Measurements from ENCODE around the gene KITLG.
"Not testable (repeated sequence)": the region's sequence is repeated elsewhere in the genome, so short reads cannot be mapped to it uniquely, and the experiment has no call there.

KITLG gene

DNA sequence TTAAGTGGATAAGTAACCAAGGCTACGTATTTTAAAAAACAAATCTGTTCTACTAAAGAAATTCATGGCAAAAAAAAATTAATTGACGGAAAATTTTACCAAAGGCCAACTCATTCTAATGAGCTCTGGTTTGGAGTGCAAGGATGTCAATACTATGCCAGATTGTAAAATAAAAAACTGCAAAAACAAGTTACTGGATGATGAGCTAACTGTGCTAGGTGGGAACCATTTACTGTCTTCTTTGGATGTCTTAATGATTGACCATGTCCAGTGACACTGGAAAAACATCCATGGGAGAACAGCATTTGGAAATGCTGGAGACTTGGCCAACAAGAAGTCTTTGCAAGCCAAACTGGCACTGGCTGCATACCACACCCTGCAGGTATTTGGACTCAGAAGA is 41.6 kb downstream of the KITLG start:
- no peak for DNase-seq

DNA sequence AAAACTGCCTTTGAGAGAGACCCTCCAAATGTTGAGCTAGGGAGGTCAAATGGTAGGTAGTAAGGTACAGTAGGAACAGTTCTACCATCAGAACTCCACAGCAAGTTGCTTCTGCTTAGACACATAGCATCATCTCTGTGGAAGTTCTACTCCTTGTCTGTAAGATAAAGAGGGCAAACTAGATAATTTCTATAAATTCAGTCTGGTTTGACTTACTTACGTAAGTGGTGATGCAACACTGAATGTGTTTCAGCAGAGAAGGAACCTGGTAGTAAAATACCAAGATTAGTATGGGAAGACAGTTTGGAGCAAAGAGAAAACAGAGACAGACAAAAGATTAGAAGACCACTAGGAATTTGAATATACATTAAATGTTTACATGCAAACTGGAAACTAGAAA is 42.0 kb downstream of the KITLG start:
- DNase-seq = no peak

DNA sequence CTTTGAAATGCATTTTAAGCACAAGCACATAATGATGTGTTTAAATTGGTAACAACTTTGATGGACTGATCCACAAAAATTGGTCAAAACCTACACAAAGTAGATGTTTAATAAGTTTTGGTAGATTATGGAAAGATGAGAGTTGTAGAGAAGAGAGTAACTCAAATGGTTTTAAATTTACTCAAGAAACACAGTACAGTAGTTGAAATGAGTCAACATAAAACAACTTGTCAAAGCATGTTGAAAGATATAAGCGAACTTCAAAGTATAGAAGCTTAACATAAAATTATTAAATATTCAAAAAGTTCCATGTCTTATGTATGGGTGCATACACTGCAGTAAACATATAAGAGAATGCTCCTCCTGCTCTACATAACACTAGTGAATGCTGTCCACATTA is 49.4 kb downstream of the KITLG start:
- DNase-seq = no peak

DNA sequence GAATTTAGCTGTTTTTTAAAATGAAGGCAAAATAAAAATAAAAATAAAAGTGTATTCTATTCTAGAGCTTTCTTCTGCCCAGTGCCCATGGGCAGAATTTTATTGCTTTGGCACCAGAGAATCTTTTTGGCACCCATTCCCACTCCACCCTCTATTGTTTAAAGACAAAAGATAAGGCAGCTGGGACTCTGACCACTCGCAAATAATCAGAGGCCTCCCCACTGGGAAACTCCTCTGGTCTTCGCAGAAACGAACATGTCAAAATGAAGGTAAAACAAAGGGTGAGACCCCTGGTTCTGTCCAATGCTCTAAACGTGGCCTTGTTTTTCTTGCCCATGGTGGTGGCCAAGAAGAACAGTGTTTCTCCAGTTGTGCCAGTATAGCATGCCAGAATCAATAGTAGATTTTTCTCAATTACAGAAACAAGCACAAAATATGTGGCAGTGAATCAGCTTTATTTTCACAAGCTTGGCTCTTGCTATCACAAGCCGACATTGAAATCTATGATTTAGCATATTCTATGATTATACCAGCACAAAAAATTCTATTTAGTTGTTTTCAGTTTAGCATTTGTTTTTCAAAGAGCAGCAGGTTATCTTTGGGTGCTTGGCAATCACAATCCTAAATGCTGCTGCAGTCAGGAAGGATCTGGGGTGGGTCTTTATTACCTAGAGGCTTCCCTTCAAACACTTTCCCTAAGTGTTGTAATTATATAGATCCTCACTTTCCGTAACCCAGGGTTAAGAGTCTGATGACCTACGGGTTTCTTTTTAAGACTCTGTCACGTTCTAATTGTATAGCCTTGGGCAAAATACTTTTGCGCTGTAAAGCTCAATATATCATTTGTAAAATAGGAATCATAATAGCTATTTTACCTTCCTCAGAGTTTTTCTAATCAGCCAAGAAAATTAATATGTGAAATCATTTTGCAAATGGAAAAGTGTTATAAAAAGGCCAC is 50.5 kb downstream of the KITLG start:
- no peak for DNase-seq

DNA sequence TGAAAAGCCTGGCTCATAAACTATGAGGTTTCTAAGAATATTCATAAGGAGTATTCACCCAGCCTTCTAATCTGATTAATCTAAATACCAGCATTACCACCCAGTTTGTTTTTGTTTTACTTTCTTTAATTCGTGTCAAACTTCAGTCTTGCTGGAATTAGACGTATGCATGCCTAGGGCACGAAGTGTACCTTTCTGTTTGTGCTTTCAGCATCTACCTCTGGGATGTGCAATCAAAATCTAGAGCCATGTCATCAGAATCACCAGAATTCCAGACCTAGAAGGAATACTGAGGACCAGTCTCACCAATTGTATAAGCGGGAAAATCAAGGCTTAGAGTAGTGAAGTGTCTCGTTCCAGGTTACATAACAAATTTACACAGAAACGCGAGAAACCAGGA is 57.3 kb downstream of the KITLG start:
- no peak for DNase-seq

DNA sequence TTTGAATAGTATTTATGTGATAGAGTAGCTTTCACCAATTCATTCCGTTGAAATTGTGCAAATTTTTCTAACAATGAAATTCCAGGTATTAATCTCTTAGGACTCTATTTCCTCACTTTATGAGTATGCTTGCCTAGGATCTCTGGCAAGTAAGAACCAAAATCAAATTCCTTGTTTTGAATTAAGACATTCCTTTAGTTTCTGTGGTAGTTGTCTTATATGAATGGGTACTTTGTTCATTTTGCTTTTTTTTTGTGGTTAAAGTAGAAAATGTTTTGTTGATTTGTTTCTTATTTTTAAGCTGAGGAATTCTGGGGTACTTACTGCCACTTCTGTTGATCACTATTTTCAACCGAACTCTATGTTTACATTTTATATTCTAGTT is 59.8 kb downstream of the KITLG start:
- DNase-seq = no peak

DNA sequence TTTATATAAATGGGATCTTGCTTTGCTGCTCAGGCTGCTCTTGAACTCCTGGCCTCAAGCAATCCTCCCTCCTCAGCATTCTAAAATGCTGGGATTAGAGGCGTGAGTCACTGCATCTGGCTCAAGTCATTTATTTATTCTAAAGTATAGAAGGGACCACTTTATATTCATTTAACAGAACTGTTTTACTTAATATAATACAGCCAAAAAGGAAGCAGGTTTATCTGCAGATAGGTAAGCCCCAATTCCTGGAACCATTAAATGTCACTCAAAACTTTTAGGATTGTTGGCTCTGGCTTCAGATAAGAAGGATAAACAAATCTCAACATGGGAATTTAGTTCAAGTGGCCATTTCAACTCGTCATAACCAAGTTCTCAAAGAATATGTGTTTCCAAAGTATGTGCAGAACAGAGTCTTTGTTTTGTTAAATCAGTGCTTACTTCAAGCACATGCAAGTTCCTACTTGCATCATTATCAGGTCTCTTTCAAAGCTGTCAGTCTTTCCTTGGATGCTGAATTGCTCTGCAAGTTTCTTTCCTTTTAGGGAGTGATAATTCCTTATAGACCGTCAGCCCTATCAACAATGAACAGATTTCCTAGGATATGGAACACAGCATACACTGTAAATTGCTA is 60.4 kb downstream of the KITLG start:
- no peak for DNase-seq

DNA sequence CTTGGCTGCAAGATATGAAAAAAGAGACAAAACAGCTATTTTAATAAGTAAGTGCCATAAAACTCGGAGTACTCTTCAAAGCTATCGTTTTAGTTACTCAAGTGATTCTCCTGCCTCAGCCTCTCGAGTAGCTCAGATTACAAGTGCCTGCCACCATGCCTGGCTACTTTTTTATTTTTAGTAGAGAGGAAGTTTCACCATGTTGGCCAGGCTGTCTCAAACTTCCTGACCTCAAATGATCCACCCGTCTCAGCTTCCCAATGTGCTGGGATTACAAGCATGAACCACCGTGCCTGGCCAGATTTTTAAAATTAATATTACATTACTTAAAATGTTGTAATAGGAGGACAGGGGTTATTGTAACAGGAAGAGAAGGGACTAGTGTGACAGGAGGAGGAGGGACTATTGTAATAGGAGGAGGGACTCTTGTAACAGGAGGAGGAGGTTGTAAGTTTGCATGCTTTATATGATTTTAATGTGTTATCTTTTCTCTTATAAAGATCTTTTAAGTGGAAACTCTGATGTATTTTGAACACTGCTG is 61.3 kb downstream of the KITLG start:
- DNase-seq = no peak

DNA sequence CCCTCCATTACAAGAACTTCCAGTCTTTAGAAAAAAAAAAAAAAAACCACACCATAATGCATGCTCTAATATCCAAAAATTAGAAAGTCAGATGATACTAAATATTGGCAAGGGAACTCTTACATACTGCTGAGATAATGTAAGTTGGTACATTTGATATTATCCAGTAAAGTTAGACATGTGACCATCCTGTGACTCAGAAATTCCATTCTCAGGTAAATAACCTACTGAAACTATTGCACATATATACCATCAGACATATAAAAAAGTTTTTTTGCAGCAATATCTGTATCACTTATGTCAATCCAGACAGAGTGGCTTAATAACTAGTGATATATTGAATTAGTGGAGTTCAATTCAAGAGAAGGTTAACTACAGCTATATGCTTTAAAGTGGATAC is 63.5 kb downstream of the KITLG start:
- DNase-seq = no peak

DNA sequence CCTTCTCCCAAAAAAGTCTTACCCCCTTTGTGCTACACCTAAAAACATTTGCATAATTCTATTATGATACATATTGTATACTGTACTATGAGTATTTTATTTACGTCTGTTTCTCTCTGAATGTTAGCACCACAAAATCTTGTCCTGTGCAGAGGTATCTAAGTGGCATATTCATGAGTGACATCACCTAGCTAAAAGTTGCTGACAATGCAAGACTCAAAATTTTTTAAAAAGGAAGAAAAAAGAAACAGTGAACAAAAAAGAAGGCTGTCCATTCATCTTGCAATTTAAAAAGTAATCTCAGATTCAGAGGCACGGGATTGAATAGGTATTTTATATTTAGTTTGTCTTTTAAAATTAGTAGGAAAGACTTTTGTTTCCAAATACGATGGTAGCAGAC is 69.4 kb downstream of the KITLG start:
- no peak for DNase-seq

DNA sequence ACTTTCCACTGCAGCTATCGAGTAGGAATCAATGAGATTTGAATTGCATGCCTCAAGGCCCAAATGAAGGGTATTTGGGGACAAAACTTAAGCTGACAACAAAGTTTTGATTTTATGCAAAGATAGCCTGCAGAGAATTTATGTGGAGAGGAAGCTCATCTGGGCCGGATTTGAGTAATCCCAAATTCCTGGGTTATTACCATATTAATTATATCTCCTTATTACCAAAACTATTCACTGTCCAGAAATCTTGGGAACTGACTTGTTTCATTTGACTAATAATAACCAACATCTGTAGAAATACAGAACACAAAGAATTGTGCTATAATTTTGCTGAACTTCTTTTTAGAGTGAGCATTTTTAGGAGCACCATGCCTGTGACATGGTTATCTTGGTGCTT is 70.4 kb downstream of the KITLG start:
- no peak for DNase-seq

DNA sequence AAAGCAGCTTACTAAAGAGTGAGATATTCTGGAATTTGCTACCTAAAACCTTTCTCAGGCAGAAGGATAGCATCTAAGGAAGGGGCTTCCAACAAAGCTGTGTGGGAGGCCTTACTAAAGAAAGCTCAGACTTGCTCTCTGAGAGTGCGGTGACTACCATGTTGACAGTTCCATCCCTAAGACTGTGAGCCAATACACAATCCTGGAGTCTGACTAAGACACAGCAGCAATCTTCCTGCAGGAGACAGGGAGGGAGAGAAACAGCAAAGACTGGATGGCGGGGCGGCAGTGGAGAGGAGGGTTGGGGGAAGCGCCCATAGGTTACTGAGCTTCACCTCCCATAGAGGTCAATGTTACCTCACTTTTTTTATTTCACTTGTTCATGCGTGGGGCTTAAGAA is 70.9 kb downstream of the KITLG start:
- no peak for DNase-seq

DNA sequence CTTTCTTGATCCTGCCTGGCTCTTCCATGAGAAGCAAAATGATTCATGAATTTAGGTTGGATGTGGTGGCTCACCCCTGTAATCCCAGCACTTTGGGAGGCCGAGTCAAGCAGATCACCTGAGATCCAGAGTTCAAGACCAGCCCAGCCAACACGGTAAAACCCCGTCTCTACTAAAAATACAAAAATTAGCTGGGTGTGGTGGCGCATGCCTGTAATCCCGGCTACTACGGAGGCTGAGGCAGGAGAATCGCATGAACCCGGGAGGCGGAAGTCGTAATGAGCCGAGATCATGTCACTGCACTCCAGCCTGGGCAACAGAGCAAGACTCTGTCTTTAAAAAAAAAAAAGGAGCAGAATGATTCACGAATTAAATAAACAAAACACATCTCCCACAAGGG is 72.4 kb downstream of the KITLG start:
- DNase-seq = not testable (repeated sequence)

DNA sequence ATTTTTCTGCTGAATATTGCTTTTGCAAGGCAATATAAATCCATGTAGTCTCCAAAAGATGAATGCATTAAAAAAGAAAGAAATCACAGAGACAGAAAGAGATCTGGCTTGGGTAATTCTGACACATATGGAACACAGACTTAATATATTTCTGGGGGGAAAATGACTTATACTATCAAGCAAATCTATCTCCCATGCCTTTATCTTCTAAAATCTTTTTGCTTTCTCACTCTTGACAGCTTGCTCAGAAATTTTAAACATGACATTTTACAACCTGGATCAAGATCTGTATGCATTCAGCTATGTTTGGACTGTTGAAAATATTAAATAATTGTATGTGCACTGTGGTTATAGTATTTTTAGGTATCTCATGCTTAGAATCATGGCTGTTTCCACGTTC is 73.0 kb downstream of the KITLG start:
- no peak for DNase-seq

DNA sequence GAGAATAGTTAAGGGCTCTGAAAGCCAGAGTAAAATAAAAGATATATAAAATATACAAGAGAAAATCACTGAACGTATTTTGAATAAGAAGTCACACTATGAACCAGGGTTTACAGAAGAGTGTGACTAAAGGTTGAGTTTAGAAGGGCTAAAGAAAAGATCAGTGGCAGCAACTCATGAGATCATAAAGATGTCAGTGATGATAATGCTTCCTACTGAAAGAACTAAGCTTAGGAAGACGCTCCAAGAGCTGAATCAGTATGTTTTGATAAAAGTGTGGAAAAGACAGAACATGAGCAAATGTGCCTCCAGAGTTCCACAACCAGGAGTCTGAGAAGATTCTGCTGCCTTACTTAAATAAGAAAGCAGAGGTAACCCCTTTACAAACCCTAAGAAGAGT is 74.6 kb downstream of the KITLG start:
- no peak for DNase-seq

DNA sequence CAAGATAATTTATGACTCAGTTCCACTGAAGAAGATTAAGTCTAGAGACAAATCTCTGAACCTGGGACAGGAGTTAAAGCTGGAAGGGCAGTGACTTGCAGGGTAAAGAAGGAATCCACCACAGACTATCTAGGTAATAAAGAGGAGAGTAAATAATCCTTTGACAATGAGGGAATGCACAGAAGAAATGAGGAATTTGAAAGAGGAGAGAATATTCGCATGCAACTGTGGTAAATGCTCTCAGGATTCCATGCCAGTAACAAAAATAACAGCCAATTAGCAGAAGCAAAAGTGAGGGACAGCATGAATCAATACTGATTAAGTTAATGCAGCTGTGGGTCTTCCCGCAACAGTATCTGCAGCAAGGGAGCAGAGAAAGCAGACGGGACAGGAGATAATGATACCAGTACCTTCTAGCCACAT is 77.0 kb downstream of the KITLG start:
- DNase-seq = no peak

DNA sequence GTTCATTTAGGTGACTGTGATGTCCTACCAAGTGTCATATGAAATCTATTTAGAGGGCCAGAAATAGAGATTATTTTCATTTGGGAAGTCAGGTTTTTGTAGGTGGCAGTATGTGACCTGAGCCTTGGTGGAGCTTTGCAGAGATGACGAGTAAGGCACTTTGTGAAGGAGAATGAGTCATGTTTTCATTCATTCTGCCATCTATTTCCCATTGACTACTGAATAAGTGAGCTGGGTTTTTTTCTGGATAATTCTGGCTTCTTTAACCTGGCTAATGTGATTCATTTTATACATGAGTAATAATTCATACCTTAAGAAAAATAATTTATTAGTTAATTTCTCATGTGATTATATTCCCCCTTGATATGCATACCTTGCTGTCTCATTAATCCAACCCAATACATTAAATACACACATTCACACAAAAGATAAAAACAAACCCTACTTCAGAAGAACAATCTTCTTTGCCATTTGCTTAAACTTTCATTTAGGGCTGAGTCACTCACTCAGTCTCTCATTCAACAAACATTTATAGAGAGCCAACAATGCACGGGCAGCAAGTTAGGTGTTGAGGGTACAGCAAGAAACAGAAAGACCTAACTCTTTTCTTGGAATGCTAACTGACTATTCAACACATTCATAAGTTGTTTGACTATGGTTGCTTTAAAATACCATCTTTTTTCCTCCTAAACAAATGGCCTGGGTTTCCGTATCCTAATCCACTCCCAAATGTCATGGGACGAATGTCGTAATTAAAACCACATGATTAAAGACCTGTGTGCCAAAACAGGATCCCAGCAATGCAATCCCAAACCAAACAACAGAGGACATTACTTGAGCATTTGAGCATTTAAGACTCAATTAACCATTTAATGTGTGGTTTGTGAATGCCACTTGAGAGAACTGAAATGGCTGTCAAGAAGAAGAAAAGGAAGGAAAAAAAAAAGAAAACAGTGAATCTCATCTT is 78.0 kb downstream of the KITLG start:
- DNase-seq = no peak

DNA sequence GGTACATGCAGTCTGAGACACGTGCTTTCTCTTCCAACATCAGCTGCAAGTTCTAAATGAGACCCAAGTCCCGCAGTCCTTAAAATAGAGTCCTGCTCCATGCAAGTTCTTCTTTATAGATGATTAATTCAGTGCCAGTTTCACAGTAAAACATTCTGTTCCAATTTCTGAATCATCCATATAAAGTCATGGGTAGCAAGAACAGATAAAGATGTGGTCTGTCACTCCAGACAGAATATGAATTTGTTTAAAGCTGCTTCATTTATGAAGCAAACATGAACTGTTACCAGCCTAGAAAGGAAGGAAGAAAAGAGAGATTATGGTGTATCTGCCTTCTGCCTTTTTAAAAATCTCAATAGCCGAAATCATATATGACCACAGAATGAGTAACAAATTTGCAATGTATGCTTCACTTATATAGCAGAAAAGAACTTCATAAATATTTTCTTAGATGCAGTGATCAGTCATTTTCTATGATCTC is 83.3 kb downstream of the KITLG start:
- peak in 1 of 2 donors; percentile 37 for DNase-seq

DNA sequence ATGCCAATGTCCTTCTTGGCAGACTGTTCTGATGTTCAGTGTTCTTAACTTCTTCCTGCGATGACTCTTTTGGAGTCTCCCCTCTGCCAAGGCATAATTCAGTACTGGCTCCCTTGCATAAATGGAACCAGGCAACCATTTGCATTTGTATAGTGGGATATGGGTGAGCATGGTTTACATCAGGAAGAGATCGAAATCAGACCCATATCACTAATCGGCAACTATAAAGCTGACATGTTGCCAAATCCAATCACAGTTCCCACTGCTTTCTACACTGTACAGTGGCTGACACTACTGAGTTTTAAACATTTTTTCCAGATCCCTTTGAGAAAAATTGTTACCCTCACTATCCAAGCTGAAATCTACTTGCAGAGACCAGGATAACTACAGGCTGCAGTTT is 83.8 kb downstream of the KITLG start:
- no peak for DNase-seq

DNA sequence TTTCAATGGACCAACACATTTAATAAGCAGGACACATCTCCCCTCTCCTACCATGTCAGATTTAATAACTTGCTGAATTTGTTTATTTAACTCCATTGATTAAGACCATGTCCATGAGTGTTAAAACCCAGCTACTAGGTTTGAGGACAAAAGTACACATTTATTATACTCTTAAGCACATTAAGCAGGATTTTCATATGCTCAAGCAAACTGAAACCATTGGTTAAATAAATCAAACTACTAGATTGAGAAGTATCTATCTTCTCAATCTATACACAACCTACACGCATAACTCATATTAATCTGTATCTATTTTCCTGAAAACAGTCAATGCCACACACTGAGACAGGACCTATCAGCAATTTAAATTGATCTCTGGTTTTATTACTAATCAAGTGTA is 85.2 kb downstream of the KITLG start:
- DNase-seq = no peak

DNA sequence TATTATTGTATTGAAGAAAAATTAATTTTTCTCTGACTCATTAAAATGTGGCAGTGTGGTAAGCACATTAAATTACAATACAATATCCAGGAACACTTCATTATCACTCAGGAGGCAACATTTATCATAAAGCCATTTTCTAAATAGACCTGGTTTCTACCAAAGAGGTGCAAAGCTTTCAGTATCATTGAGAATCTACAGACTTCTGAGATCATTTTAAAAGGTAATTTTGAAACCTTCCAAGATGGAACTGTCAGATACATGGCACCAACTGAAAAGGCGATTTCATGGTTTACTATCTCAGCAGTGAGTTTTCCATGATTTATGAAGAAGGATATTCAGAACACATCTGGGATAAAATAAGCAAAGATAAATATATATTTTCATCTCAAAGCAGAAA is 85.8 kb downstream of the KITLG start:
- DNase-seq = no peak

DNA sequence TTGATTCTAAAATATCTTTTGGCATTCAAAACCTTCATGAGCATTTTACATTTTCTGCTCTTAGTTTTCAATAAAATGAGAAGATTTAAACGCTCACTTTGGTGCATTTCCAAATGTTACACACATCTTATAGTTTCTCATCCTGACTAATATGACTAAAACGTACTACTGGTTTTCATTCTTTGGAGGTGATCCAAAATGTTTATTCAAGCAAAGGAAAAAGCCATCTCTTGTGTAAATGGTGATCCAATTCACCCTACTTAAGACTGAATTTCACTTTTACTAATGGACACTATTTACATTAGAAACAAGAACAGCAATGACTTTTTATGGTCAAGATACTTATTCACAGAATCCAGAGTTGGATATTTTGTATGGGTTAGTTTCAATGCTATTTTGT is 86.6 kb downstream of the KITLG start:
- DNase-seq = no peak

DNA sequence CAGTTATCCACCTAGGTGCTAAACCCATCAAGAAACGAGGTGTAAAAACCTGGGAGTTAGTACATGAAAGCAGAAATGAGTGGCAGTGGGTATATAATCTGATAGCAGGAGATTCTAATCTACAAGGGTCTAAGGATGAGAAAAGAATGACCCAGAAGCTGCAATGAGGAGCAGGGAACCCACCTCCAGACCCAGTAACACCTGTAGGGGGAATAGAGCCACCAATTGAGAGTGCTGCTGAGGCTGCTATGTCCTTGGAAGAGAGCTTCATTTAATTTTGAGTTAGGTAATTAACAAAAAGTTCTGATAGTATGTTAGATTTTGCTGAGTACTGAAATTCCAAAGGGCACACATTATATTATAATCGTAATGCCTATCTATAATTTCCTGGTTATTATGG is 89.8 kb downstream of the KITLG start:
- no peak for DNase-seq
